Measurements from ENCODE around the gene PTPN21.
A peak's percentile ranks its signal among the peaks of the same experiment; 100 is the strongest.

PTPN21 gene

DNA sequence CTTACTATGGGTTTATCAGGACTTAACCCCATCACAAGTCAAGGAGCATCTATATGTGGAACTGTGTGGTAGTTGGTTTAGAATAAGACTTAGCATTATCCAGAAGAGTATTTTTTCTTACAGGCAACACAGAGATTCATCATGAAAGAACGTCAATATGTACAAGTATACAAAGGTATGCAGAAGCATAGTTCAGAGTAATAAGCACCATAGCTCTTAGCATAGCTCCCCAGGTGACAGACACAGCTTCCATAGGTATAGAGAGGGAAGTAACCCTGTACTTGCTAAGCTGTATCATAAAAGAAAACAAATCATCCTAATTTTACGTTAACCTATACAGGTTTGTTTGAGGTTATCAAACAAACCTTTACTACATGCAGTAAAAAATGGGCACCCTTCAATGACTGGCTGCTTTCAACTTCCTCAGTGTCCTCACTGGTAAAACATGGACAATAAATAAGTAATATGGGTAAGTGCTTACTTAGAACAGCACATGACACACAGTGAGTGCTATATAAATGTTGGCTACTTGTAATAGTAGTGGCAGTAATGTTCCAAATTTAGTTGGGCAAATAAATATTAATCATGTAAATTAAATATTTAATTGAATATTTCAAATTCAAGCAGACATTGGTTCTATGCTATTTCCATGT is 50.9 kb downstream of the PTPN21 start:
- no peak for DNase-seq

DNA sequence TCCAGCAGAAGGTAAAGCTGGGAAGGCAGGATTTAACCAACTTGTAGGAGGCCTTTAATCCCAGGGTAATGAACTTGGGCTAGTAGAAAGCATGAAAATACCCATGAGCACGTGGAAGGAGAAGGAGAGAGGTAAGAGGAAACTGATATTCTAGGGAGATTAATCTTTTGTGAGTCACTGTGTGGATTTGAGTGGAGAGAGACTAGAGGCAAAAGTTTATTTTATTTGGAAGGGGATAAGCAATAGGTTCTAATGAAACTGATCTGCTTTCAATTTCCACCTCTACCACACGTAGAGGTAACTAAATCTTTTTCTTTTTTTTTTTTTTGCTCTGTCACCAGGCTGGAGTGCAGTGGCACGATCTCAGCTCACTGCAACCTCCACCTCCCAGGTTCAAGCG is 52.1 kb downstream of the PTPN21 start:
- DNase-seq, result no peak

DNA sequence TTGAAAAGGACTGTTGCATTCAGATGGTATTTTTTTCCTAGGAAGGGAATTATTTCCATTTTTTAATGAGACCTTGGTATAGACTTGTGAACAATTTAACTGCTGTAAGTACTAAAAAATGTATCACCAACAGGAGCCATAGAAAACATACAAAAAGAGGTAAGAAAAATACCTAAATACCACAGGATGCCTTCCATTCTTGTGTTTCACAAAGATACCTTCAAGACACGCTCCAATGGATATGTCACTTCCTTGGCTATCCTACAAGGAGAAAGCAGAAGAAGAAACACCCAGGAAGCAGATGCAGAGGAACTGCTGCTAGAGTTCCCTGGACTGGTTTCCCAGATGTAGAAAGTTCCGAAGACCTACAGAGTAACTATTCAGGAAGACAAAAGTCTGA is 54.2 kb downstream of the PTPN21 start:
- no peak for DNase-seq

DNA sequence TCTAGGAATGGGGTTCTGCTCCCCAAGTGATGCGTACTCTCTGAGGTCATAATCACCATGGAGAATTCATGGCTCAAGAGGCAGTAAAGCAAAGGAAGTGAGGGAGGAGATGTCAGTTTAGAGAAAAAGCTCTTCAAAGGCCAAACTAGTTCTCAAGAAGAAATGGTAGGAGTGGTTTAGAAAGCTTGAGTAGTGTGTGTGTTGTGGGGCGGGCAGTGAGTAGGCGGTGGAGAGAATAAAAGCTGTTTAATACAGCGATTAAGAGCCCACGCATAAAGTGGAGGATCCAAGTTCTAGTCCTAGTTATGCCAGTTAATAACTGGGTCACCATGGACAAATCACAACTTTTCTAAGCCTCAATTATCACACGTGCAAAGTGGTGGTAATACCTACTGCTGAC is 55.6 kb downstream of the PTPN21 start:
- DNase-seq, result no peak

DNA sequence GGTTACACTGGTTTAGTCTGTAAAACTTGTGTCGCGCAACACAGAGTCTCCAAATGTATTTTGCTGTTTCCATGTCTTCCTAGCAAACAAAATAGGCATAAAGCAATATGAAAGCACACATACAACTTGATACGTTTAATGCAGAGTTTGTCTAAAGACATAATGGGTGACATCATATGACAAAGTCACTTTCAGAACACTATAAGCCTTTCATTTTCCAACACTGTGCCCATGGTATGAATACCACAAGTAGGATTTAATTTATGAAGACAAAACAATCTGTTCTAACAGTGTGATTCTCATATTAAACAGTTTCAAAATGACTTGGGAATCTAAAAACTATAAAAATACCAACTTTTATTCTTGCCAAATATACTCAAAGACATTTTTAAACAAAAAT is 58.4 kb downstream of the PTPN21 start:
- DNase-seq, result no peak

DNA sequence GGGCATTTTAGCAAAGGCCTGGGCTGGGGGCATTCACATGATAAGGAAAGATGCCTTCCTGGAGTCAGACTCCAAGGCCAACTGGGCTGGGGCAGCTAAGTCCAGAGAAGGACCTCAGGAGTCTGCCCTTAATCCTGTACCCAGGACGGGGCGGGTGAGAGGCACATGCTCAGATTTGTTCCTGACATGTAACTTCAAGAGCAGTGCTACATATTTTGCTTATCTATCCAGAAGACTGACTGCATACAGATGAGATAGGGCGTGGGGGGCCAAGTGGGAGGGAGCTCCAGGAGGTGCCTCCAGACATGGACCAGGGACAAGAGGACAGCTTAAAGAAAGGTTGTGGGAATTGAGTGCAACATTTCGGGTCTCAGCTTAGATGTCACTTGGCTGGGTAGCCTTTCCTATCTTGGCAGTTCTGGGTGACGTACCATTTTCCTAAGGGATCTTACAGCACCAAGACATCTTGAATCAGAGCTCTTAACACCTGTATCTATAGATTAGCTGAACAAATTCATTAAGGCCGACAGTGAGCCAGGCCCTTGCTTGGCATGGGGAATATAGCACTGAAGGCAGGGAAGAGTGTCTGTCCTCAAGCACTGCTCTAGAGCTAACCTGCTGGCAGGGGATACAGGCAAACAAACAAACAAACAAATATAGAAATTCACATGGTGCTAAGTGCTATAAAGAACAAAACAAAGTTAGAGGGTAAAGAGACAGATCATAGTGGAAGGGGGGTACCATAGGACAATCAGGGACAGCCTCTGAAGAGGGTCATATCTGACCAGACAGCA is 61.2 kb downstream of the PTPN21 start:
- no peak for DNase-seq

DNA sequence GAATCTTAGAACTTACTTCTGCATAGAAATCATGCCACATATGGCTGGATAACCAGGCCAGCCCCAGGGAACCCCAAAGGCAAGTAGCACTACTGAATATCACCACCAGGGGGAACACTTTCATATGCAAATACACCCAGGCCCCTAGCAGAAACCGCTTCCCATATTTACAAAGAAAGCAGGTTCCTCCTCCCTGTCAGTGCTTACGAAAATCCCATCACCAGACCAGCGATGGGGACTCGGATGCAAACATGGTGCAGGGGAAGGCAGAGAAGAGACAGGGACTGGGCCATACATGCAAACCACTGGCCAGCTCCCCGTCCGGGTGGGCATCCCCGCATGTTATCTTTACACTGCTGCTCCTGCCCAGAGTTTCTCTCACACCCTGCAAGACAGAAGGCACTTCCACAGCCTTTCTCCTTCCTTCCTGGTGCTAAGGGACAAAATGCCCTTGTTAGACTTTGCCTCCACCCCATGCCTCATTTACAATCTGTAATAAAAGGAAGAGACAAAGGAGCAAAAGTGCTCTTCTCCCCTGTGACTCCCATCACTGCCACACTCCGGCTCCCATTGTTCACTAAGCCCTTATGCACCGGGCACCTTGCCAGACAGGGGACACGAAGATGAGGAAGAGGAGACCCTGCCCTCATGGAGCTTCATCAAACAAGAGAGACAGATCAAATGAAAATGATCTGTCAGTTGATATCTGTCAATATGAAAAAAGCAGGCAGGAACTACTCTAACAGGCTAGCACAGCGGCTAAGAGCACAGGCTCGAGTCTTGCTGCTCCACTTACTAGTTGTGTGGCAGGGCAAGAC is 62.3 kb downstream of the PTPN21 start:
- peak; percentile 19 to 49 for DNase-seq

DNA sequence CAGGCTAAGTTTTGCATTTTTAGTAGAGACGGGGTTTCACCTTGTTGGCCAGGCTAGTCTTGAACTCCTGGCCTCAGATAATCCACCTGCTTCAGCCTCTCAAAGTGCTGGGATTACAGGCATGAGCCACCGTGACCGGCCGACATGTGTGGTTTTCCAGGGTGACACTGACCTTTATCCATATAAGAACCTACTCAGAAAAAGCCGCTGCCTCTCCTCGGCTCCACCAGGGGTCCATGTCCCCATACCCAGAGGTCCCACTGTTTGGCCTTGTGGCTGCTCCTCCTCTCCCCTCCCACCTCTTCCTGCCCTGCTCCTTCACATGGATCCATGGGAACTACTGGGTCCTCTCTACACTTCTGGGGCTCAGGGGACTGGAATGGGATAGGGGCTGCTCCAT is 64.6 kb downstream of the PTPN21 start:
- DNase-seq, result no peak

DNA sequence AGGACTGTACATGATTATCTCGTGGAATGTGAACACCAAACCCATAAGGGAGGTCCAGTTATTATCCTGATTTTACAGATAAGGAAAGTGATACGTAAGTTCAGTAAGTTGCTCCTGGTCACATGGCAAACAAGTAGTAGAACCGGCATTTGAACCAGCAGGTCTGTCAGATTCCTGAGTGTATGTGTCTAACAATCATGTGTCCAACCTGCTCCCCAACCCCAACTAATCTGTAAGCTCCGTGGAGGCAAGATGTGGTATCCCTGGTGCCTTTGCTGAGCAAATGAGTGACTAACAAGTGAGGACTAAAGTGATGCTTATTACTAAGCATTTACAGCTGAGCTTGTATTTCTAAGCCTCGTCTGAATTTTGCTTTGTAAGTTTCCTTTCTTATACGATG is 65.9 kb downstream of the PTPN21 start:
- no peak for DNase-seq

DNA sequence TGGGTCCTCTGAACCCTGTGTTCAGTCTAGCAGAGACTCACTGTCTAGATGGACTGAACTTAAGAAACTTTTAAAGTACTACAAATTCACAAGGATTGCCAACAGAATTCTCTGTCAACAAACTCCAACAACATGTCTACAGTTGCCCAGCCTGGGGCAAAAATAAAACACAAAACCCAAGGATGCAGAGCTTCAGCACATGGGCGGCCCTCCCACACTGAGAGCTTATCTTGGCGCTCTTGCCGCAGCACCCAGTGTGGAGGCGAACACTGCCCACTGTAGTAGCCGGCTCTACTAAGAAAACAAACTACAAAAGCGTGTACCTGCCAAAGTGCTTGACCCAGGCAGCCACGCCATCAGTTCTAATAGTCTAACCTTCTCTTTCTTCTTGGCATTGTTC is 66.7 kb downstream of the PTPN21 start:
- no peak for DNase-seq

DNA sequence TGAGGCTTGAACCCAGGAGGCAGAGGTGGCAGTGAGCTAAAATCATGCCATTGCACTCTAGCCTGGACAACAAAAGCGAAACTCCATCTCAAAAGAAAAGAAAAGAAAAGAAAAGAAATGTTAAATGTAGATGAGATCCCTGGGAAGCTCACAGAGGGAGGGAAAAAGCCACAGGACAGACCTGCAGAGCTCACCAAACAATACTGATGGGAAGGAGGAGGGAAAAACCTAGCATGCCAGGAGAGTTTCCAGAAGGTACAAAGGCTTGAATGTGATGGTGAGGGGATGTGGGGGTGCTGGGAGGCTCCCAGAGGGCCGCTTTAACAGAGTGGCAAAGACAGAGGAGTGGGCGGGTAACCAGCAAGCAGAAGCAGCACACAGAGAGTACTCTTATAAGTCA is 72.3 kb downstream of the PTPN21 start:
- no peak for DNase-seq

DNA sequence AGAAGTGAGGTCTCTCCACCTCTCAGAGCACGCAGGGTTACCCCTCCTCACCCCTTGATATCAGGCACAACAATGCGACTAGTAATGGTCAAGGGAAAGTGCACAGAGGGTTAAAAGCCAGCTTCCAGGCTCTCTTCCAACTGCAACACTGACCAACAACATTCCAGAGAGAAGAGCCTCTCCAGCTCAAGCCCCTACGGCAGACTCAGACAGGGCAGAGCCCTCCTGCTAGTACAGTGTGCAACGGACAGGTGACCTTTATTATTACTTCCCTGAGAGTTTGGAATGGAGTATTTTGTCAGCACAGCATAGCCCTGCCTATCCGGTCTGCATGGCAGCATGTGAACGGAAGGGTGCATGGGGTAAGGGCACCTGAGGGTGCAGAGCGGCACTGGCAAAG is 73.0 kb downstream of the PTPN21 start:
- no peak for DNase-seq

DNA sequence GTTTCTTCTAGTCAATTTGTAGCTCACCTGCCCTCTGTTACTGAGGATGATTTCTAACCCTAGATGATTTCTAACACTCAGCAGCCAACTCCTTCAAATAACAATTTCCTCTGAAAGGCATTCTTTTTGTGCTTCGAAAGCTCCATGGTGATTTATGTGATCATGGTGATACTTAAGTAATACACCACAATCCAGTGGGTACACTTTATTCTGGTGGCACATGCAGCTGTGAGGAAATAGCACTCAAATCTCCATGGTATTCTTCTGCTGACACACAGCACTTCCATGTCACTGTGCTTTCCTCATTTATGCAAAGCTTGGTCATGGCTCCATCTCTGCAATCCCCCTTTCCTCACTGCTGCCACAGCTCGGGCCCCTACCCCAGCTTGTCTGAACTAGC is 73.7 kb downstream of the PTPN21 start:
- no peak for DNase-seq

DNA sequence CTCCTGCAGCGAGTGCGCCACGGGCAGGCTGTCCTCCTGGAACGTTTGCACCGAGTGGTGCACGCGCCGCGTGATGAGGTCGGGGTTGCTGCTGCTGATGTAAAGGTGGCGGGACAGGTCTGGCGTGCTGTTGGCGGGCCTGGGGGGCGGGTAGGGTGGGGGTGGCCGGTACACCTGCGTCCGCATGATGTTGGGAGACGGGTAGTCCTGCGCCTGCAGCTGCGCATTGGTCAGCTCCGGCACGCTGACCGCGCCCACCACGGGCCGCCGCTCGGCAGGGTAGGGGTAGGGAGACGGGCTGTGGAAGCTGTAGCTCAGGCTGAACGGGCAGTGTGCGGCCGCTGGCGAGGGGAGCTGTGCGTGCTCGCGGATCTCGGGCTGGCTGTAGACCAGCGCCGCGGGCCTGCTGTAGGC is 75.2 kb downstream of the PTPN21 start:
- DNase-seq, result no peak

DNA sequence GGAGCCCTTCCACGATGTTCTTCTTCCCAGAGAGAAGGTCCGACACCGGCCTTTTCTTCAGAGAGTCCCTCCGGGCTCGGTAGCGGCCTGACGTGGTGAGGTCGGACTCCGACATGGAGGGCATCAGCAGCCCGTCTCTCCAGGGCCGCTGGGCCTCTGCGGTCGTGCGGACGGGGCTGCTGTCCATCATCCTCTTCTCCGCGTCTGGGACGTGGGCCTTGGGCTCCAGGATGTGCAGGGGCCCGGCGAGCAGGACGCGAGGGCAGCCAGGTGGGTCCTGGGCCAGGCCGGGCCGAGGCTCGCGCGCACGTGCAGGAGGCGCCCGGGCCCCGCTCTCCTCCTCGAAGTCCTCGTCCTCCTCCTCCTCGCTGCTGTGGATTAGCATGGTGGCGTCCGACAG is 75.9 kb downstream of the PTPN21 start:
- no peak for DNase-seq

DNA sequence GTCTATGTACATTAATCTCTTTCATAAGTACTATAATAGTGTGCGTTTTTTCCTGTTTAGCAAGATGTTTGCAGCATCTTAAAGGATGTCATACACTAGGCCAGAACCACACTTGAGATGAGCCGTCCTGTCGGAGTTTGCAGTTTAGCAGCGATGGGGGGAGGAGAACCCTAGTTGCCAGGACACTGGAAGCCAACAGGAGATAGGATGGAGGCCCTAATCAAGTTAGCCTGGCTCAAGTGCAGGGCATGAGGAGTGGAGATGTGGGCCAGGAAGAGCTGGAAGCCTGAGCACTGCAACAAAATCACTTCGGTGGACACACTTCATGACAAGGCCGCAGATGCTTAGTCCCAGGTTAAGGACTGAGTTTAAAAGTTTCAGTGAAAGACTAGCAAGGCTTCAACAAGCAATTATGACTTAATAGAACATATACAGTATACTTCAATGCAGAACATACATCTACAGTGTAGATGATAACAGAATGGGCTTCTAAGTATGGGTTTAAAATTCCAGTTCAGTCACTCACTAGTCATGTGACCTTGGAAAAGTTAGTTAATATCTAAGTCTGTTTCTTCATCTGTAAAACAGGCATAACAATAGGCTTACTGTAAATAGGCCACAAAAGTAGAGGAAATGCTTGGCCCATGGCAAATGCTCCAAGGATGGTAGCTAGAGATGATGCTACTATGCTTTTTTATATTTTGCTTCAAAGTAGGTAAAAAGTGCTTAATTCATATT is 77.1 kb downstream of the PTPN21 start:
- DNase-seq, result no peak

DNA sequence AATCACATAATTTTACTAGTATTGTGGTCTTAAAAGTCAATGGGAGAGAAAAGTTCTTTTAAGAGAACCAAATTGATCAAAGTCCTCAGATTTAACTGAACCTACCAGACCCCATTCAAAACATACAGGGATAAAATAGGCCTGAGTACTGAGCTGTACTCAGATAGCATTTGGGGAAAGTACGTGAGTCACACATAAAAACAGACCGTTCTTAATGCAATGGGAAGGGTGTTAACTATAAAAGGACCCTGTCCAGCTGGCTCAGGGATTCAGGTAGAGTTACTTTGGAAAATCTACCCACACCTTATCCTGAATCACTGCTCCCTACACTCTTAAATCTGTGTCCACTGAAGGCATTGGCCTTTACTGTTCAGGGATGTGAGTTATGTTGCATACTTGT is 78.0 kb downstream of the PTPN21 start:
- DNase-seq, result no peak

DNA sequence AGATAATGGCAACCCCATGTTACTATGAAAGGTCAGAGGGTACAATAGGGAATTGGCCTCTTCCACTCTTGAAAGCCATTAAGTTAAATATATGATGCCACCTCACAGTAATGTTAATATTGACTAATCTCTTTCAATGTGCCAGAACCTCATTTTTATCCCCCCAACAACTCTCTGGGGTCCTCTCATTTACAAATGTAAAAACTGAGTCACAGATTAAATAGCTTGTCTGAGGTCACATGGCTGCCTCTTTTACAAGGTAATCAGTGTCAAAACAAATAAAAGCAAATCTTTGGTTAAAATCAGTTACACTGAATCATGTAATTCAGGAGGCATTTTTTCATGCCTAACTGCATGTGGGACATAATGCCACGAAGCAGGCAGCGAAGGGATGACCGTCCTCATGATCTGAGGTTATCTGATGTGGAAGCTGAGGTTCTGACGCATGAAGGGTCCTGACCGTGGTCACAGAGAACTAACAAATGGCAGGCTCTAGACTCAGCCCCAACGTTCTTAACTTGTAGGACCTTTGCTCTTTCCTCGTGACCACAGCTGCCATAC is 78.5 kb downstream of the PTPN21 start:
- no peak for DNase-seq

DNA sequence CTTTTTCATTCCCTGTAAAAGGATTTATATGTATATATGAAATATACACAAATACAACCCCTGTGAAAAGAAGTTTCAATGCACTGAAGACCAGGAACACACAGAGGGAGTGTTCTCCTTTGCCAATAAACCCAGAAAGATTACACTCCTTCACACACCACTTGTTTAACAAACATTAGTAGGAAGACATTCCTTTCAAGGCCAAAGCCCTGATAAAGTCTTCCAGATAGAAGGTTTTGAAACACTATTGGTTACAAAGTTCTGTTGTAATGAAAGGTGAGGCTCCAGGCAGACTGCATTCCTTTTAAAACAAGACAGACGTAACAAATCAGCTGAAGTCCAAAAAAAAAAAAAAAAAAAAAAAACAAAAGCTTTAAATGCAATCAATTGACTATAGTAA is 81.0 kb downstream of the PTPN21 start:
- no peak for DNase-seq

DNA sequence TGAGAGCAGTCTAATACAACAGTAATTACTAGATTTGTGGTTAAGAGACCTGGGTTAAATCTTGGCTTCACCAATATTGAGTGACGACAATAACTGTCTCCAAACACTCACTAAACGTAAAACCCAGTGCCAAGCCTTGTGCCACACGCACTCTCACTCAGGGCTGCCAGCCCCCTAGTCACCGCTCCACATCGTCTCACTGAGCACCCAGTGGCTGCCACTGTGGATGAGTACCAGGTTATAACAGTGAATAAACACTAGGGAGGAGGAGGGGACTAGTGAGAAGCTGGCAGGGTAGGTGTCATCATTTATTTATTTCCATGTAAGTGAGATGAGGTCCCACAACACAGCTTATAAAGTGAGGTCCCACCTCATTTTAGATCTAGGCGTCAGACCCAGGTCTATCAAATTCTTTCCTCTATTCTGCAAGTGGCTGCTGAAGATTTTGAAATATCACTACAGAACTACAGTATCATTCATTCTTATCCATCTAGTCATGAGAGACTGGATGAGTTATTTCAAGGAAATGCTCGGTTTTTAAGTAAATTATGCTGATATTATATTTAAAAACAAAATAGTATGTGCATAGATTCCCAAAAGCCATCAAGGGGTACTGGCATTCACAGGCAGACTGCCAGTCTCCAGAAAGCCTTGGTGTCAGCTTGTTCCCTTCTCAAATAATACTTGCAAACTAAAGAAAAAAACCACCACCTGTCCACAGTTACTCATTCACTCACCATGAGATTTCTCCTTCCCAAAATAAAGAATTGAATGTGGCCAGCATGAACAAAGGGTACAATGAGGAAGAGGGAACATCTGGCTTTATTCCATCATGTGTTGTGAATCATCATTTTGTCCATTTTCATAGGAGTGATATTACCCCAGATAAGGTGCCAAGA is 84.0 kb downstream of the PTPN21 start:
- no peak for DNase-seq

DNA sequence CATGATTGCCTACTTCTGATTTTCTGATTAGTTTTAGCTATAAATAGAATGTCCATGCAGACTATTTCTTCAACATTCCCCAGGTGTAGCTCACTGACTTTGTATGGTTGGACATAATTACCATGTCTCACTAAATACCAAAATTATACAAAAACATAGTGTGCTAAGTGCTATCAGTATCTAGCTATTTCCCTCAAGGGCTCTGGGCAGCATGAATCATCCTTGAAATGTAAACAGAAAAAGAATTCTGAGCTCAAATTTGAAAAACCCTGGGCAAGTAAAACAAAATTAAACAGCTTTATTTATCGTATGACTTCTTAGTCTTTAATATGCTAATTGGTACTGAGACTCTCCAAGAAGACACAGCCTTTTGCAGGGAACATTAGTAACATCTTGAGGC is 86.4 kb downstream of the PTPN21 start:
- DNase-seq, result no peak

DNA sequence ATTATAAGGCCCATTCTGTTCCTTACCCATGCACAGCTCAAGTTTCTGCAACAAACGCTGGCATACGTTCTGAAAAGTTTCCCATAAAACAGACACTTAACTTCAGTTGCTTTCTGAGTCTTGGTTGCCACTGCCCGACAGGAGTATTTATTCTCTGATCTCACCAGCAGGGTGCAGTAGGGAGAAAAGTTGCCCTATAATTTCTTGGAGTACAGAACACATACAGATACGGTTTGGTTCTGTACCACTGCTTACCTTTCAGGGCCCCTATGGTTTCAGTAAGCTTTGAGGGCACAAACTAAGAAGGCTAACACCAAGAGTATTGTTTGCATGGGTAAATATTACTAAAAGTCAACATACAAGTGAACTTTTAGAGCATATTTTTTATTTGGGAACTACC is 91.5 kb downstream of the PTPN21 start:
- DNase-seq, result no peak

Data from NCI-H1930 (cell line).